MCF 10A (cell line): ENCODE data around the gene UBE2I. TPM values are rescaled to one million over a fixed set of nuclear protein-coding genes. Genes with fewer than 3 reads are reported as not detected.

Experiments used
- BruUV-seq: library from RNA; stranded (reverse); fragments of 400-500 nt; replicated peaks from 2 replicates; lab custom pipeline; 2021; lab: Mats Ljungman, UMichigan
- CTCF ChIA-PET: fragments of 300-600 bp; sonication (Branson Sonifier 250); formaldehyde crosslinking; extraction: SDS; loops from one replicate; lab custom pipeline; 2021; ENCODE audit warnings: antibody characterized with exemption, inconsistent platforms; lab: Yijun Ruan, JAX
- POLR2A ChIA-PET: fragments of 300-600, 350-650 bp; sonication (Branson Sonifier 250); formaldehyde crosslinking; extraction: SDS; loops from one replicate; lab custom pipeline; 2020; ENCODE audit warnings: antibody characterized with exemption, inconsistent platforms; lab: Yijun Ruan, JAX
- DNase-seq: peaks from one replicate; pipeline ENCODE4 v3.0.0-alpha.2; 2018; ENCODE audit not compliant: unreplicated experiment
- H3K27ac Mint-ChIP-seq: one replicate; pipeline ENCODE4 v1.8.0; 2022; ENCODE audit warnings: mild to moderate bottlenecking, low read depth, mixed read lengths; ENCODE audit not compliant: unreplicated experiment
- H3K27me3 Mint-ChIP-seq: one replicate; pipeline ENCODE4 v1.8.0; 2022; ENCODE audit warnings: mixed read lengths; ENCODE audit not compliant: insufficient read depth, unreplicated experiment
- H3K36me3 Mint-ChIP-seq: one replicate; pipeline ENCODE4 v1.8.0; 2022; ENCODE audit warnings: mild to moderate bottlenecking, moderate library complexity, mixed read lengths; ENCODE audit not compliant: insufficient read depth, unreplicated experiment
- H3K4me1 Mint-ChIP-seq: one replicate; pipeline ENCODE4 v1.8.0; 2022; ENCODE audit warnings: mixed read lengths; ENCODE audit not compliant: insufficient read depth, unreplicated experiment
- H3K4me3 Mint-ChIP-seq: one replicate; pipeline ENCODE4 v1.8.0; 2022; ENCODE audit warnings: mild to moderate bottlenecking, moderate library complexity, mixed read lengths; ENCODE audit not compliant: unreplicated experiment
- H3K9me3 Mint-ChIP-seq: one replicate; pipeline ENCODE4 v1.8.0; 2022; ENCODE audit warnings: mixed read lengths; ENCODE audit not compliant: unreplicated experiment
- CTCF ChIP-seq: fragments of 200-600 bp; IDR thresholded peaks from one replicate; pipeline ENCODE4 v1.8.0; 2022; ENCODE audit warnings: antibody characterized with exemption, mild to moderate bottlenecking; ENCODE audit not compliant: unreplicated experiment
- intact Hi-C: fragments of 100-400 bp; cut with micrococcal nuclease; formaldehyde crosslinking; loops from 2 replicates; pipeline ENCODE4 v1.14.1; 2022
- total RNA-seq: library from RNA; stranded (reverse); gene quantifications from 2 replicates; pipeline ENCODE4 v1.2.3, GENCODE V29; 2022

UBE2I gene
- total RNA-seq, 1 experiment from 2014 or later = 163 TPM

GRCh38 chr16:1351582-1352362 lies 42.3 kb downstream of the UBE2I start, which contains the start of the genes GNPTG and TSR3:
TSS of gene GNPTG (plus strand) at chr16:1351931. CDS start at chr16:1351966, 35 bp downstream.
TSS of gene TSR3 (minus strand) at chr16:1351878. CDS start at chr16:1351804, 74 bp downstream.
- ChIA-PET POLR2A (interaction anchor here (0.7 to 1.2 kb wide), 3 partner anchors 26 to 69 kb away, joined by 3 to 7 read pairs (median 4); partner anchors contain the start of genes UBE2I and UQCC4), CTCF (no interaction called here)
- Mint-ChIP-seq H3K27me3 (no peaks in the 10 kb centered on the region), H3K4me1 (peaks cover 29% of the 10 kb centered on the region), H3K36me3 (peaks cover 18% of the 10 kb centered on the region), H3K4me3 (peak within 1 kb of the TSS; percentile 78), H3K9me3 (no peaks in the 10 kb centered on the region), H3K27ac (no peak within 1 kb of the TSS)
- intact Hi-C loops = no loop called here
- no TSS peak for BruUV-seq
- DNase-seq = peak; percentile 81
- no peak for TF ChIP-seq CTCF

- Mint-ChIP-seq H3K27ac (peak overlapping the region; percentile 59), H3K27me3 (no peaks in the 10 kb centered on the region), H3K9me3 (no peaks in the 10 kb centered on the region), H3K36me3 (peaks cover 25% of the 10 kb centered on the region), H3K4me1 (peaks cover 36% of the 10 kb centered on the region), H3K4me3 (no peak overlapping the region)
- TF ChIP-seq CTCF = no peak
- intact Hi-C loops = no loop called here
- ChIA-PET POLR2A (no interaction called here), CTCF (no interaction called here)
- BruUV-seq = no TSS peak
- no peak for DNase-seq
These were observed 45.5 kb downstream of the UBE2I start for GRCh38 chr16:1354815-1355540.

GRCh38 chr16:1355591-1355990 lies 46.2 kb downstream of the UBE2I start:
- intact Hi-C loops = no loop called here
- Mint-ChIP-seq H3K4me1 (peaks cover 36% of the 10 kb centered on the region), H3K27me3 (no peaks in the 10 kb centered on the region), H3K4me3 (no peak overlapping the region), H3K27ac (peak overlapping the region; percentile 59), H3K9me3 (no peaks in the 10 kb centered on the region), H3K36me3 (peaks cover 26% of the 10 kb centered on the region)
- no peak for TF ChIP-seq CTCF
- ChIA-PET POLR2A (no interaction called here), CTCF (no interaction called here)
- no peak for DNase-seq
- no TSS peak for BruUV-seq
